BJ (cell line): ENCODE data around the gene RENBP. TPM values are rescaled to one million over a fixed set of nuclear protein-coding genes. Genes with fewer than 3 reads are reported as not detected.

Experiments
- CTCF ChIA-PET: fragments of 350-600 bp; formaldehyde crosslinking; extraction: SDS; loops from one replicate; lab custom pipeline; 2021; ENCODE audit warnings: antibody characterized with exemption, inconsistent platforms; lab: Yijun Ruan, JAX
- POLR2A ChIA-PET: fragments of 300-600 bp; sonication (Branson Sonifier 250); formaldehyde crosslinking; extraction: SDS; loops from one replicate; lab custom pipeline; 2021; ENCODE audit warnings: antibody characterized with exemption; lab: Charles Lee
- DNase-seq: peaks from one replicate; pipeline ENCODE4 v3.0.0-alpha.2; 2011; ENCODE audit warnings: low read depth
- H3K27me3 ChIP-seq: 2 replicates; pipeline ENCODE4 v1.6.0; 2011; ENCODE audit warnings: low read length; ENCODE audit not compliant: control insufficient read depth, insufficient read depth
- H3K36me3 ChIP-seq: 2 replicates; pipeline ENCODE4 v1.5.1; 2011; ENCODE audit warnings: low read length; ENCODE audit not compliant: control insufficient read depth, insufficient read depth
- H3K4me3 ChIP-seq: 2 replicates; pipeline ENCODE4 v1.5.1; 2011; ENCODE audit warnings: low read depth, mild to moderate bottlenecking, control low read depth, low read length
- polyA plus RNA-seq: library from polyadenylated mRNA; depleted of rRNA; stranded (reverse); fragments of >200 nt; gene quantifications from 2 replicates; pipeline ENCODE4 v1.2.3, GENCODE V29; 2011
- TF ChIP-seq, protein P1 (sequence below): IDR thresholded peaks from 2 replicates; pipeline ENCODE4 v1.5.1; 2011; ENCODE audit warnings: low read depth, mild to moderate bottlenecking, control low read depth, inconsistent platforms, low read length, moderate library complexity; ENCODE audit not compliant: insufficient read depth

The RENBP gene
- polyA plus RNA-seq, 1 experiment: 0.43 TPM

DNA sequence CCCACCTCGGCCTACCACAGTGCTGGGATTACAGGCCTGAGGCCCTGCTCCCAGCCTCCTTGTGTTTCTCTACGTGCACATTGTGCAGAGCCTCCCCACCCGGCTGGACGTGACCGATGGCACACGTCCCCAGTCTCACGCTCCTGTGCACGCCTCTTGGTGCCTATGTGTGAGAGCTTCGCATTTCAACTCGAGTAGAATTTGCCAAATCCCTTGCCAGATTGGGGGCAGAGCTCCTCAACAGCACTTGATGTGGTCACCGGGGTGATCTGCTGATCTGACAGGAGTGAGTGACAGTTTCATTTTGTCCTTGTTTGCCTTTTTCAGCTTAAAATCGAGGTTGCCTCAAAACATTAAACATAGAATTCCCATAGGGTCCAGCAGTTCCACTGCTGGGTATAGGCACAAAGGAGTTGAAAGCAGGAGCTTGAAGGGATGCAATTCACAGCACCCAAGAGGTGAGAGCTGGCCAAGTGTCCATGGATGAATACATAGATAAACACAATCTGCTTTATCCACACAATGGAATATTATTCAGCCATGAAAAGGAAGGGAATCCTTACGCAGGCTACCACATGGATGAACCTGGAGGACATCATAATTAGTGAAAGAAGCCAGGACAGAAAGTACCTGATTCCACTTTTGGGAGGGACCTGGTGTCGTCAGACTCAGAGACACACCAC lies 45.7 kb upstream of the RENBP start:
- DNase-seq: no peak
- ChIA-PET CTCF (interaction anchor here (1.6 kb wide), 1 partner anchor 24 kb away, joined by 3 read pairs; no protein-coding TSS in a partner anchor), POLR2A (no interaction called here)
- H3K36me3 ChIP-seq: no peaks in the 10 kb centered on the region
- TF ChIP-seq, protein P1, sequence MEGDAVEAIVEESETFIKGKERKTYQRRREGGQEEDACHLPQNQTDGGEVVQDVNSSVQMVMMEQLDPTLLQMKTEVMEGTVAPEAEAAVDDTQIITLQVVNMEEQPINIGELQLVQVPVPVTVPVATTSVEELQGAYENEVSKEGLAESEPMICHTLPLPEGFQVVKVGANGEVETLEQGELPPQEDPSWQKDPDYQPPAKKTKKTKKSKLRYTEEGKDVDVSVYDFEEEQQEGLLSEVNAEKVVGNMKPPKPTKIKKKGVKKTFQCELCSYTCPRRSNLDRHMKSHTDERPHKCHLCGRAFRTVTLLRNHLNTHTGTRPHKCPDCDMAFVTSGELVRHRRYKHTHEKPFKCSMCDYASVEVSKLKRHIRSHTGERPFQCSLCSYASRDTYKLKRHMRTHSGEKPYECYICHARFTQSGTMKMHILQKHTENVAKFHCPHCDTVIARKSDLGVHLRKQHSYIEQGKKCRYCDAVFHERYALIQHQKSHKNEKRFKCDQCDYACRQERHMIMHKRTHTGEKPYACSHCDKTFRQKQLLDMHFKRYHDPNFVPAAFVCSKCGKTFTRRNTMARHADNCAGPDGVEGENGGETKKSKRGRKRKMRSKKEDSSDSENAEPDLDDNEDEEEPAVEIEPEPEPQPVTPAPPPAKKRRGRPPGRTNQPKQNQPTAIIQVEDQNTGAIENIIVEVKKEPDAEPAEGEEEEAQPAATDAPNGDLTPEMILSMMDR: no peak
- no peaks in the 10 kb centered on the region for H3K27me3 ChIP-seq
- no peak overlapping the region for H3K4me3 ChIP-seq

DNA sequence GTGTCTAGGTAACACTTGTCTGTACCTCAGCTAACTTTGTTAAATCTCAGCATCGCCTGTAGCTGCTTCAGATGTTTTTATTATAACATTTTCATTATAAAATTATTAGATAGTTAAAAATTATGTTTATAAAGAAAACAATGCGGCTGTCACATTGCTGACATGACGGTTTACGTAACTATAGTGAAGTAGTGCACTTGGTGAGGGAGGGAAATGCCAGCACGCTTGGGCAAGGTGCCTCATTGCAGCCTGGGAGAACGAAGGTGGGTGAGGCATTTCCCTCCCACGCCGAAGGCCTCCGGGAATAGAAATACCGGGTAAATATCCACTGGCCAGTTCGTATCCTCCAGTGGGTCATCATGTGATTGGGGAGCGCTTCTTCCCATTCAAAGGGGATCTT lies 44.0 kb upstream of the RENBP start:
- ChIA-PET POLR2A (no interaction called here), CTCF (no interaction called here)
- no peak for DNase-seq

GRCh38 chrX:153984351-153985178 lies 40.1 kb upstream of the RENBP start:
- TF ChIP-seq, protein P1: no peak
- no peak for DNase-seq
- Histone ChIP-seq H3K27me3 (no peaks in the 10 kb centered on the region), H3K36me3 (no peaks in the 10 kb centered on the region), H3K4me3 (no peak overlapping the region)
- CTCF ChIA-PET: interaction anchor here (0.9 kb wide), 1 partner anchor 29 kb away, joined by 5 read pairs; no protein-coding TSS in a partner anchor
- POLR2A ChIA-PET: no interaction called here

More for the DNA sequence above, 44.0 kb upstream of the RENBP start:
- no peak overlapping the region for H3K4me3 ChIP-seq
- H3K36me3 ChIP-seq: no peaks in the 10 kb centered on the region
- no peaks in the 10 kb centered on the region for H3K27me3 ChIP-seq
- TF ChIP-seq, protein P1: no peak

GRCh38 chrX:153983321-153983801 lies 38.9 kb upstream of the RENBP start:
- TF ChIP-seq, protein P1: no peak
- ChIA-PET CTCF (no interaction called here), POLR2A (no interaction called here)
- Histone ChIP-seq H3K36me3 (no peaks in the 10 kb centered on the region), H3K4me3 (no peak overlapping the region), H3K27me3 (no peaks in the 10 kb centered on the region)
- no peak for DNase-seq

- H3K36me3 ChIP-seq: no peaks in the 10 kb centered on the region
- H3K4me3 ChIP-seq: no peak overlapping the region
- no peaks in the 10 kb centered on the region for H3K27me3 ChIP-seq
- POLR2A ChIA-PET: interaction anchor here (0.6 kb wide), 1 partner anchor 59 kb away, joined by 4 read pairs; no protein-coding TSS in a partner anchor
- CTCF ChIA-PET: interaction anchor here (0.8 kb wide), 1 partner anchor 20 kb away, joined by 4 read pairs; no protein-coding TSS in a partner anchor
- TF ChIP-seq, protein P1: no peak
- DNase-seq: no peak
Measured at GRCh38 chrX:153981771-153982533, 37.5 kb upstream of the RENBP start.
